B cell (primary cell): Measurements from ENCODE around the gene ELF1.

ENCODE experiments used
- CTCF ChIP-seq: fragments of 200-600 bp; IDR thresholded peaks from one replicate; pipeline ENCODE4 v1.8.0; 2022; ENCODE audit warnings: antibody characterized with exemption, mild to moderate bottlenecking
- EZH2 ChIP-seq: IDR thresholded peaks from 2 replicates; pipeline ENCODE4 v1.6.1; 2012; ENCODE audit warnings: borderline replicate concordance, low read depth, mild to moderate bottlenecking, moderate library complexity, low read length; ENCODE audit not compliant: insufficient read depth, poor library complexity, severe bottlenecking

GRCh38 chr13:41034382-41034781 lies 15.3 kb upstream of the ELF1 start:
- TF ChIP-seq CTCF (no peak), EZH2 (no peak)
